GM12892 (cell line): ENCODE results near the gene CDC14A.
A peak's percentile ranks its signal among the peaks of the same experiment; 100 is the strongest.
"Not testable (repeated sequence)": the region's sequence is repeated elsewhere in the genome, so short reads cannot be mapped to it uniquely, and the experiment has no call there.

Experiments used
- DNase-seq: peaks from one replicate; pipeline ENCODE4 v3.0.0; 2011; ENCODE audit not compliant: insufficient read length
- FAIRE-seq: peaks from 2 replicates; lab custom pipeline; 2011; peaks lifted over from hg19 to GRCh38; lab: Jason Lieb, UNC
- POLR2A ChIP-seq: IDR thresholded peaks from 2 replicates; pipeline ENCODE4 v1.6.1; 2011; ENCODE audit warnings: low read depth, low read length, control low read depth
- POLR2AphosphoS5 ChIP-seq: IDR thresholded peaks from 2 replicates; pipeline ENCODE4 v1.6.1; 2011; ENCODE audit warnings: low read depth, low read length, control low read depth
- TAF1 ChIP-seq: IDR thresholded peaks from 2 replicates; pipeline ENCODE4 v1.6.1; 2011; ENCODE audit warnings: low read depth, mild to moderate bottlenecking, control low read depth, low read length, borderline replicate concordance

The CDC14A gene

GRCh38 chr1:100397681-100398080 is 45.4 kb downstream of the CDC14A start:
- TF ChIP-seq POLR2AphosphoS5 (no peak), POLR2A (no peak), TAF1 (no peak)
- no peak for FAIRE-seq
- DNase-seq = no peak

GRCh38 chr1:100398648-100399047 is 46.3 kb downstream of the CDC14A start:
- FAIRE-seq (no peak), DNase-seq (no peak)
- TF ChIP-seq POLR2AphosphoS5 (no peak), POLR2A (no peak), TAF1 (no peak)

GRCh38 chr1:100400404-100400803 is 48.1 kb downstream of the CDC14A start:
- peak; percentile 5 for FAIRE-seq
- no peak for DNase-seq
- no peak for TF ChIP-seq POLR2AphosphoS5
- no peak for TF ChIP-seq POLR2A
- TF ChIP-seq TAF1 = no peak

GRCh38 chr1:100404821-100405220 is 52.5 kb downstream of the CDC14A start:
- DNase-seq (no peak), FAIRE-seq (no peak)
- no peak for TF ChIP-seq POLR2A
- TF ChIP-seq TAF1 = no peak
- TF ChIP-seq POLR2AphosphoS5 = no peak

- not testable (repeated sequence) for DNase-seq, FAIRE-seq
These were observed 53.6 kb downstream of the CDC14A start for GRCh38 chr1:100405902-100406301.

- DNase-seq, FAIRE-seq: not testable (repeated sequence)
These were observed 55.1 kb downstream of the CDC14A start for GRCh38 chr1:100407390-100407789.

GRCh38 chr1:100411019-100411418 is 58.7 kb downstream of the CDC14A start:
- FAIRE-seq (no peak), DNase-seq (no peak)
- TF ChIP-seq TAF1 = no peak
- TF ChIP-seq POLR2AphosphoS5 = no peak
- TF ChIP-seq POLR2A = no peak

- TF ChIP-seq POLR2A (no peak), TAF1 (no peak), POLR2AphosphoS5 (no peak)
- no peak for FAIRE-seq
- DNase-seq = no peak
These were observed 59.3 kb downstream of the CDC14A start for GRCh38 chr1:100411574-100411973.

- DNase-seq (no peak), FAIRE-seq (no peak)
- TF ChIP-seq POLR2AphosphoS5 = no peak
- no peak for TF ChIP-seq POLR2A
- no peak for TF ChIP-seq TAF1
These were observed 60.7 kb downstream of the CDC14A start for GRCh38 chr1:100413035-100413434.

GRCh38 chr1:100414693-100415497 is 62.6 kb downstream of the CDC14A start:
- FAIRE-seq (no peak), DNase-seq (no peak)
- no peak for TF ChIP-seq TAF1
- no peak for TF ChIP-seq POLR2AphosphoS5
- no peak for TF ChIP-seq POLR2A

GRCh38 chr1:100415498-100415778 is 63.1 kb downstream of the CDC14A start:
- DNase-seq (no peak), FAIRE-seq (no peak)
- TF ChIP-seq POLR2AphosphoS5 = no peak
- no peak for TF ChIP-seq POLR2A
- TF ChIP-seq TAF1 = no peak

GRCh38 chr1:100419072-100419471 is 66.8 kb downstream of the CDC14A start:
- FAIRE-seq (no peak), DNase-seq (no peak)
- TF ChIP-seq POLR2AphosphoS5 (no peak), POLR2A (no peak), TAF1 (no peak)

GRCh38 chr1:100422065-100422464 is 69.8 kb downstream of the CDC14A start:
- TF ChIP-seq TAF1 = no peak
- no peak for TF ChIP-seq POLR2AphosphoS5
- no peak for TF ChIP-seq POLR2A
- no peak for DNase-seq
- no peak for FAIRE-seq

- TF ChIP-seq POLR2A (no peak), POLR2AphosphoS5 (no peak), TAF1 (no peak)
- FAIRE-seq (peak; percentile 86), DNase-seq (no peak)
These were observed 71.6 kb downstream of the CDC14A start for GRCh38 chr1:100423832-100424337.
